ENCODE data around the gene RASAL3.

GRCh38 chr19:15463861-15464371 lies 428 bp downstream of the RASAL3 start:
- TF ChIP-seq CTCF (IDR thresholded peaks at IDR 0.05; ENCODE audit: low read length) (no peak; the same call in none of the 2 replicates), EZH2 (optimal IDR thresholded peaks at IDR 0.05; ENCODE audit: low read depth, low read length) (no peak), EZH2phosphoT487 (IDR thresholded peaks at IDR 0.05; ENCODE audit: low read length) (no peak)

All from MM.1S (cell line).